K562 (cell line): Measurements from ENCODE around the gene PRRG4. TPM values are rescaled to one million over a fixed set of nuclear protein-coding genes. Genes with fewer than 3 reads are reported as not detected.

ENCODE experiments used
- ATAC-seq: fragments of 200-7000 bp; cut with Tn5 transposase; 3 replicates; pipeline ENCODE4 v1.9.1; 2020; ENCODE audit warnings: moderate library complexity
- BruUV-seq: library from RNA; stranded (reverse); fragments of 400-500 nt; replicated peaks from 2 replicates; lab custom pipeline; 2021; lab: Mats Ljungman, UMichigan
- CTCF ChIA-PET: fragments of 300-600 bp; formaldehyde crosslinking; extraction: SDS; loops from one replicate; lab custom pipeline; 2021; ENCODE audit warnings: low intra/inter-chr PET ratio; lab: Yijun Ruan, JAX
- POLR2A ChIA-PET: fragments of 300-600, 350-650 bp; sonication (Branson Sonifier 250); formaldehyde crosslinking; extraction: SDS; loops from one replicate; lab custom pipeline; 2021; ENCODE audit warnings: antibody characterized with exemption, inconsistent platforms; lab: Yijun Ruan, JAX
- DNase-seq, 4 experiments: peaks; one replicate each; pipeline versions ENCODE4 v3.0.0 to v3.0.0-alpha.2; 2011 to 2018; ENCODE audit warnings: low spot score in 3 of 4, mixed read lengths in 3 of 4; ENCODE audit errors: extremely low read depth in 1 of 4
- FAIRE-seq: peaks from 2 replicates; lab custom pipeline; 2011; peaks lifted over from hg19 to GRCh38; lab: Jason Lieb, UNC
- H2AFZ ChIP-seq: 2 replicates; pipeline ENCODE4 v1.6.0; 2011; ENCODE audit warnings: low read depth, low read length, control low read depth, inconsistent platforms
- H3K27ac ChIP-seq: fragments of 200-600 bp; 3 replicates; pipeline ENCODE4 v1.8.0; 2011; ENCODE audit warnings: low read depth, mild to moderate bottlenecking, control low read depth, inconsistent platforms, low read length, moderate library complexity, mixed read lengths; ENCODE audit errors: extremely low read depth
- H3K27me3 ChIP-seq, 2 experiments: fragments of 300-600 bp in 1 of 2; 2 replicates in 1 of 2; 3 replicates in 1 of 2; pipeline versions ENCODE4 v1.6.0 to v1.8.0; 2011; ENCODE audit warnings: inconsistent platforms in 2 of 2, low read length in 2 of 2, mild to moderate bottlenecking in 1 of 2, mixed read lengths in 1 of 2, moderate library complexity in 1 of 2; ENCODE audit not compliant: control insufficient read depth in 2 of 2, insufficient read depth in 2 of 2
- H3K36me3 ChIP-seq: fragments of 300-600 bp; 3 replicates; pipeline ENCODE4 v1.8.0; 2011; ENCODE audit warnings: mild to moderate bottlenecking, low read length, inconsistent platforms; ENCODE audit not compliant: control insufficient read depth, insufficient read depth
- H3K4me1 ChIP-seq, 2 experiments: fragments of 200-600 bp in 1 of 2; replicated peaks in 1 of 2; 2 replicates in 1 of 2; 3 replicates in 1 of 2; pipeline versions ENCODE4 v1.5.1 to v1.8.0; 2011; ENCODE audit warnings: inconsistent platforms in 2 of 2, low read length in 2 of 2, mild to moderate bottlenecking in 1 of 2, mixed read lengths in 1 of 2, moderate library complexity in 1 of 2; ENCODE audit not compliant: control insufficient read depth in 2 of 2, insufficient read depth in 2 of 2
- H3K4me2 ChIP-seq: 2 replicates; pipeline ENCODE4 v1.6.1; 2011; ENCODE audit warnings: low read length, control low read depth, inconsistent platforms, mixed read lengths; ENCODE audit not compliant: insufficient read depth
- H3K4me3 ChIP-seq: fragments of 200-600 bp; sonication (generic), shearing (Covaris generic); 2 replicates; pipeline ENCODE4 v1.5.1; 2016; ENCODE audit warnings: control low read depth, inconsistent platforms
- H3K79me2 ChIP-seq: fragments of 200-600 bp; 3 replicates; pipeline ENCODE4 v1.8.0; 2011; ENCODE audit warnings: low read length, inconsistent platforms; ENCODE audit not compliant: control insufficient read depth, insufficient read depth
- H3K9ac ChIP-seq, 2 experiments: 2 replicates each; pipeline versions ENCODE4 v1.6.0 to v1.6.1; 2011; ENCODE audit warnings: low read depth in 2 of 2, low read length in 2 of 2, control low read depth in 1 of 2, inconsistent platforms in 1 of 2, mild to moderate bottlenecking in 1 of 2, mixed read lengths in 1 of 2; ENCODE audit not compliant: insufficient read depth in 1 of 2
- H3K9me1 ChIP-seq: one replicate; pipeline ENCODE4 v1.6.0; 2011; ENCODE audit warnings: inconsistent platforms, mild to moderate bottlenecking, low read length, moderate library complexity; ENCODE audit not compliant: control insufficient read depth, insufficient read depth
- H3K9me3 ChIP-seq: replicated peaks from 2 replicates; pipeline ENCODE4 v1.5.1; 2011; ENCODE audit warnings: low read depth, low read length, inconsistent platforms; ENCODE audit not compliant: control insufficient read depth, insufficient read depth
- H4K20me1 ChIP-seq: replicated peaks from 2 replicates; pipeline ENCODE4 v1.6.1; 2011; ENCODE audit warnings: low read length, inconsistent platforms, mixed read lengths; ENCODE audit not compliant: control insufficient read depth, insufficient read depth
- CREB1 ChIP-seq, 2 experiments: sonication (generic) in 1 of 2; formaldehyde crosslinking in 1 of 2; IDR thresholded peaks; 2 replicates each; pipeline versions ENCODE4 v1.6.1 to v1.8.0; 2012 to 2022; ENCODE audit warnings: inconsistent platforms in 1 of 2, mild to moderate bottlenecking in 1 of 2, missing genetic modification reagents in 1 of 2, moderate library complexity in 1 of 2
- CTBP1 ChIP-seq: fragments of 450-650 bp; IDR thresholded peaks from 2 replicates; pipeline ENCODE4 v1.6.1; 2016; ENCODE audit warnings: borderline replicate concordance
- E2F4 ChIP-seq: sonication (generic); formaldehyde crosslinking; IDR thresholded peaks from 2 replicates; pipeline ENCODE4 v1.8.0; 2022; ENCODE audit warnings: mild to moderate bottlenecking, low read depth, missing genetic modification reagents
- MAFK ChIP-seq: IDR thresholded peaks from 2 replicates; pipeline ENCODE4 v1.6.1; 2011; ENCODE audit warnings: low read length, improper control_type of control experiment
- NEUROD1 ChIP-seq: fragments of 150-350 bp; IDR thresholded peaks from 2 replicates; pipeline ENCODE4 v1.6.1; 2014; ENCODE audit warnings: borderline replicate concordance, low read length, low read depth; ENCODE audit not compliant: partially characterized antibody
- PHF21A ChIP-seq: fragments of 450-650 bp; IDR thresholded peaks from 2 replicates; pipeline ENCODE4 v1.6.1; 2017; ENCODE audit warnings: low read depth, borderline replicate concordance
- POU5F1 ChIP-seq: fragments of 150-350 bp; IDR thresholded peaks from 2 replicates; pipeline ENCODE4 v1.6.1; 2014; ENCODE audit warnings: borderline replicate concordance, low read length, low read depth, mild to moderate bottlenecking; ENCODE audit not compliant: partially characterized antibody
- RBM25 ChIP-seq: fragments of 200-400 bp; formaldehyde crosslinking; IDR thresholded peaks from 2 replicates; pipeline ENCODE4 v1.6.1; 2018; ENCODE audit warnings: low read length, low read depth, moderate library complexity; ENCODE audit not compliant: severe bottlenecking
- STAT6 ChIP-seq: sonication (generic); formaldehyde crosslinking; IDR thresholded peaks from 2 replicates; pipeline ENCODE4 v1.8.1; 2023; ENCODE audit warnings: mild to moderate bottlenecking, missing genetic modification reagents
- TSHZ1 ChIP-seq: fragments of 250-450 bp; sonication (Bioruptor Pico); IDR thresholded peaks from 2 replicates; pipeline ENCODE4 v1.4.0; 2020; ENCODE audit warnings: mild to moderate bottlenecking, moderate library complexity
- ZNF253 ChIP-seq: fragments of 250-450 bp; sonication (Bioruptor Pico); conservative IDR thresholded peaks from 2 replicates; pipeline ENCODE4 v1.6.1; 2021; ENCODE audit warnings: mild to moderate bottlenecking
- ZNF280B ChIP-seq: fragments of 250-450 bp; sonication (Bioruptor Pico); IDR thresholded peaks from 2 replicates; pipeline ENCODE4 v1.5.1; 2021; ENCODE audit warnings: mild to moderate bottlenecking
- WGBS: fragments of 100-300 bp; shearing (Covaris generic); methylation state at CpG from one replicate; pipeline ENCODE4 v1.1.6; 2016; ENCODE audit warnings: low coverage, mixed read lengths; ENCODE audit not compliant: insufficient coverage; ENCODE audit errors: missing lambda C conversion rate; 5-methylcytosine and 5-hydroxymethylcytosine counted together
- in situ Hi-C: fragments of 300-500 bp; cut with MboI; formaldehyde crosslinking; loops from 4 replicates; pipeline ENCODE4 v1.15.0; 2018; ENCODE audit warnings: inconsistent platforms, mixed read lengths
- intact Hi-C: fragments of 100-400 bp; cut with micrococcal nuclease; formaldehyde crosslinking; loops from 2 replicates; pipeline ENCODE4 v1.14.2; 2022
- polyA plus RNA-seq, 8 experiments: library from polyadenylated mRNA; depleted of rRNA in 4 of 8; stranded (reverse) in 5 of 8; unstranded in 3 of 8; fragments of >200 nt; fragmentation: Nextera tagmentation in 2 of 8; fragmentation: Illumina TruSeq in 1 of 8; extraction: Ambion mirVana in 2 of 8; extraction: Trizol in 1 of 8; gene quantifications; 2 replicates each; pipeline versions ENCODE4 v1.2.1 to v1.2.3, GENCODE V29; 2011 to 2014; ENCODE audit warnings: inconsistent platforms in 1 of 8, missing spikeins in 1 of 8
- total RNA-seq, 7 experiments: library from RNA; depleted of rRNA in 6 of 7; stranded (reverse); fragments of >200 nt in 6 of 7; fragmentation: Illumina TruSeq in 2 of 7; extraction: Trizol in 2 of 7; gene quantifications; 2 replicates each; pipeline versions ENCODE4 v1.2.1 to v1.2.3, GENCODE V29; 2011 to 2021; ENCODE audit warnings: low replicate concordance in 1 of 7

PRRG4 gene
- total and polyA plus RNA-seq, 9 of the 15 experiments (the other 6 are each of a cell fraction or from before 2014, with no cell fraction given): not detected

- no peak overlapping the region for H3K4me2 ChIP-seq
- H3K9ac ChIP-seq: no peak overlapping the region
- H3K9me1 ChIP-seq: no peaks in the 10 kb centered on the region
- BruUV-seq: no TSS peak
- no peaks in the 10 kb centered on the region for H4K20me1 ChIP-seq
- no peaks in the 10 kb centered on the region for H3K4me1 ChIP-seq
- no peak overlapping the region for H3K4me3 ChIP-seq
- ChIA-PET POLR2A (interaction anchor here (0.6 kb wide), 1 partner anchor 336 kb away, joined by 4 read pairs; no protein-coding TSS in a partner anchor), CTCF (no interaction called here)
- H3K27me3 ChIP-seq: peaks cover 0 to 13% of the 10 kb centered on the region in 2 experiments; a peak in 3 of 5 replicates
- WGBS: 0% methylated on average over 4 of the region's 4 CpGs
- no peak overlapping the region for H3K27ac ChIP-seq
- no peaks in the 10 kb centered on the region for H3K36me3 ChIP-seq
- intact Hi-C loops: no loop called here
- ATAC-seq (no peak), FAIRE-seq (no peak), DNase-seq (no peak)
- no peaks in the 10 kb centered on the region for H3K79me2 ChIP-seq
- in situ Hi-C loops: no loop called here
- no peak overlapping the region for H2AFZ ChIP-seq
- H3K9me3 ChIP-seq: no peaks in the 10 kb centered on the region
- no peak for TF ChIP-seq TSHZ1 (CRISPR knock-in tag)
- no peak for TF ChIP-seq NEUROD1
- no peak for TF ChIP-seq CREB1 (IDR thresholded peaks at IDR 0.05)
- no peak for TF ChIP-seq CREB1 (CRISPR knock-in tag; IDR thresholded peaks at IDR 0.05)
- no peak for TF ChIP-seq E2F4 (CRISPR knock-in tag)
- TF ChIP-seq ZNF253: no peak
- TF ChIP-seq RBM25: no peak
- no peak for TF ChIP-seq CTBP1
- TF ChIP-seq PHF21A: no peak
- no peak for TF ChIP-seq STAT6 (CRISPR knock-in tag)
- TF ChIP-seq ZNF280B (CRISPR knock-in tag): no peak
- no peak for TF ChIP-seq MAFK
- TF ChIP-seq POU5F1: no peak
Measured at GRCh38 chr11:32852207-32852606, 22.5 kb downstream of the PRRG4 start.
